Jurkat, Clone E6-1 (cell line): ENCODE measurements around the gene PINK1.
"Not testable (repeated sequence)": the region's sequence is repeated elsewhere in the genome, so short reads cannot be mapped to it uniquely, and the experiment has no call there.

Experiments used
- DNase-seq: peaks from one replicate; pipeline ENCODE4 v3.0.0-alpha.2; 2011; ENCODE audit warnings: low read depth, low spot score
- H3K4me3 ChIP-seq: 2 replicates; pipeline ENCODE4 v1.5.1; 2011; ENCODE audit warnings: mild to moderate bottlenecking, low read length, control low read depth, moderate library complexity

The PINK1 gene

GRCh38 chr1:20665726-20666125 lies 32.5 kb downstream of the PINK1 start:
- no peak for DNase-seq
- H3K4me3 ChIP-seq, result no peak overlapping the region

GRCh38 chr1:20666146-20666545 lies 32.9 kb downstream of the PINK1 start:
- DNase-seq, result no peak
- H3K4me3 ChIP-seq, result no peak overlapping the region

GRCh38 chr1:20666804-20667203 lies 33.5 kb downstream of the PINK1 start:
- peak; percentile 56 for DNase-seq
- H3K4me3 ChIP-seq, result no peak overlapping the region

DNA sequence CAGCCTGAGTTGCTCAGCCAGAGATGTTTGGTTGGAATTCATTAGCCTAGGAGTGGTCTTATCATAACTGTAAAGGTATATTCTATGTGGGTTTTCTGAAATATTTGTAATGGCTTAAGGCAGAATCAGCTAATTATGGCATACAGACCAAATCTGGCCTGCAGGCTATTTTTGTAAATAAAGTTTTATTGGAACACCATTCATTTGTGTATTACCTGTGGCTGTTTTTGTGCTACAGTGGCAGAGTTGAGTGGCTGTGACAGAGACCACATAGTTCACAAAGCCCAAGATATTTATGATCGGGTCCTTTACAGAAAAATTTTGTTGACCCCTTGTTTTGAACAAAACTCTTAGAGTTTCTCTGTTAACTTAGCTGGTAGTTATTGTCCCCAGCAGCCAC lies 35.3 kb downstream of the PINK1 start:
- H3K4me3 ChIP-seq, result no peak overlapping the region
- DNase-seq, result no peak

- DNase-seq, result no peak
Observed at GRCh38 chr1:20670936-20671335, 37.7 kb downstream of the PINK1 start.

GRCh38 chr1:20672265-20672632 lies 39.0 kb downstream of the PINK1 start:
- H3K4me3 ChIP-seq, result no peak overlapping the region
- DNase-seq, result no peak

More at GRCh38 chr1:20670936-20671335, 37.7 kb downstream of the PINK1 start:
- H3K4me3 ChIP-seq, result no peak overlapping the region

- not testable (repeated sequence) for DNase-seq, H3K4me3 ChIP-seq
Observed at GRCh38 chr1:20673626-20674025, 40.4 kb downstream of the PINK1 start.

DNA sequence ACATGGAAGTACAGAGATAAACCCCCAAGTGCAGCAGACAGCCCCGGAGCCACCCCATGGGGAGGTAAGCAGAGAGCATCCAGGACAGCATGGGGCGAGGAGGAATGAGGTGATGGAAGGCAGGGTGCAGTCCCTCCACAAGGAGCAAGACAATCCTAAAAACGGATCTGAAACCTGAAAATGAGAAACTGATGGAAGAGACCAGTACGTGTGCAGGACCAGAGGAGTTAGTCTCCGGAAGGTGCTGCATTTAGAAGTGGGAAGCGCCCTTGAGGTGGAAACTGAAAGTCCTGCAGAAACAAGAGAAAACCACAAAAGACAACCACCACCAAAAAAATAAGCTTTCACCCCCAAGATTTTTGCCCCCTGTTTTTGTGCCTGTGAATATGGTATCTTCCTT lies 45.3 kb downstream of the PINK1 start:
- no peak for DNase-seq
- H3K4me3 ChIP-seq, result no peak overlapping the region

- H3K4me3 ChIP-seq, result no peak overlapping the region
- DNase-seq, result no peak
Observed at GRCh38 chr1:20680269-20680668, 47.0 kb downstream of the PINK1 start.

- DNase-seq, result no peak
- H3K4me3 ChIP-seq, result no peak overlapping the region
Observed at GRCh38 chr1:20681999-20682398, 48.7 kb downstream of the PINK1 start.

GRCh38 chr1:20682571-20683236 lies 49.4 kb downstream of the PINK1 start:
- no peak overlapping the region for H3K4me3 ChIP-seq
- DNase-seq, result no peak

DNA sequence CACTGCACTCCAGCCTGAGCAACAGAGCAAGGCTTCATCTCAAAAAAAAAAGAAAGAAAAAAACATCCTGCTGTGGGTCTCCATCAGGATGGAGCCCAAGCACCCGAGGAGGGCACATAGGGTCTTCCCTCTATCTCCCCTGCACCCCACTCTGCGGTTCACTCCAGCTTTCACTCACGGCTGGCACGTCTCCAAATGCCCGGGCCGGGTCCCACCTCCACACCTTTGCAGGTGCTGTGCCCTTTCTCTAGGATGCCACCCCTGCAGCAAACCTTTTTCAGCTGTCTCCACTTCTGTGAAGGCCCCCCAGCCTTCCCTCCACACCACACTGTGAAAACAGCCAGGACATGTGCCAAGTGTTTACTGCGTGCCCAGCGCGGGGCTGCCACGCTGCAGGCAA lies 50.4 kb downstream of the PINK1 start:
- no peak for DNase-seq

DNA sequence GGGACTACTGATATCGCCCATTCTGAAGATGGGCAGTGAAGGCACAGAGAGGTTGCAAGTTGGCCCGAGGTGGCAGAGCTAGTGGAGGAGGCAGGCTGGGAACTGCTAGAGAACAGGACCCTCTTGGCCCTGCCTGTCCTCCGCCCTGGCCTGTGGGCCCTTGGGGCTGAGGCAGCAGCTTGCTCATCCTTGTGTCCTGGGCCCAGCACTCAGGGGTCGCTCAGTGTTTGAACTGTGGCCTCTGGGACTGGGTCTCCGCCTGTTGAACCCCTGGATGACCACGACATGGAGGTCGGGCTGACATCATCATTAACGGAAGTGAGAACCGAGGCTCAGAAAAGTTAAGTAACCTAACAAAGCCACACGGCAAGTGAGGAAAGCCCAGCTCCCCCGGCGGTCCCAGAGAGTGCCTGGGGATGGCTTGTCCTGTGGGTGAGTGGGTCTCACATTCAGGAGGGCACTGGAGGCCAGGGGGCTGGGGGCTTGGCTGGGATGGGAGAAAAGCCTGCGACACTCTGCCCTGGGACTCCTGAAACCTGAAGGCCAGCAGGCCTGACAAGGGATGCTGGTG lies 50.9 kb downstream of the PINK1 start:
- DNase-seq, result no peak
- H3K4me3 ChIP-seq, result no peak overlapping the region

More for the DNA sequence above, 50.4 kb downstream of the PINK1 start:
- H3K4me3 ChIP-seq, result no peak overlapping the region

DNA sequence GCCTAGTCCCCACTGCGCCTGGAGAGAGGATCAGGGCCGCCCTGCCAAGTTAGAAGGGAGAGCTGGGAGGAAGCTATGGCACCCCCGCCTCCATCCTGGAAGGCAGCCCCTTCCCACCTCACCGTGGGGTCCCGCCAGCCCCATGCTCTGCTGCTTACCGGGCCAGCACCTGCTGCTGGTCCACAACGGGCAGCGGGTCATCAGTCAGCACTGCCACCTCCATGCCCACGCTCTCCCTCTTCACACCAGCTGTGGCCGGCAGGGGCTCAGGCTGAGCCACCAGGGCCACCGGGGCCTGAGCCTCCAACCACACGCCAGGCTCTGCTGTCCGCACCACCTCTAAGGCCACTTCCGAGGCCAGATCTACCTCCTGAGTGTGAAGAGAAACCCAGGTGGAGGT lies 51.4 kb downstream of the PINK1 start:
- DNase-seq, result no peak
- H3K4me3 ChIP-seq, result no peak overlapping the region

DNA sequence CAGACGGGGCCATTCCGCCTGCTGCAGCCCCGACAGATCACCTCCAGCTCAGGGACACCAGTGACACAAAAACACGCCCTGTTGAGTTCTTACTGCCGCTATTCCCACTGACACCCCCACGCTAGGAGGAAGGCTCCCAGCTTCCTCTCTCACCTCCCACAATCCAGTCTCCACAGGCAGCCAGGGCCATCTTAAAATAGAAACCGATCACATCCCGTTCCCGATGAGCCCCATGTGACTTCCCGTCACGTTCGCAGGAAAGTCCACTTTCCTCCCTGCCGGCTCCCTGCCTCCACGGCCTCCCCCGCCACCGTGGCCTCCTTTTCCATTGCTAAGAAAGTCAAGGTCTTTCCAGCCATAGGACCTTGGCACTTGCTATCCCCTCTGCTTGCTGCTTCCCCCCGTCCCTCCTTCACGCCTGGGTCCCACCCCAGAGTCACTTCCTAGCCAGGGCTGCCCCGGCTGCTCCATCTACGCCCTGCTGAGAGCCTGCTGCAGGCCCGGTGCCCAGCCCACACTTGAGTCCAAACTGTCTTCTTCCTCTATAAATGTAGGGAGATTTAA lies 51.9 kb downstream of the PINK1 start:
- no peak overlapping the region for H3K4me3 ChIP-seq
- no peak for DNase-seq

GRCh38 chr1:20685741-20686140 lies 52.5 kb downstream of the PINK1 start:
- DNase-seq, result no peak
- no peak overlapping the region for H3K4me3 ChIP-seq

- H3K4me3 ChIP-seq, result no peak overlapping the region
- no peak for DNase-seq
Observed at GRCh38 chr1:20686883-20687725, 53.8 kb downstream of the PINK1 start.

DNA sequence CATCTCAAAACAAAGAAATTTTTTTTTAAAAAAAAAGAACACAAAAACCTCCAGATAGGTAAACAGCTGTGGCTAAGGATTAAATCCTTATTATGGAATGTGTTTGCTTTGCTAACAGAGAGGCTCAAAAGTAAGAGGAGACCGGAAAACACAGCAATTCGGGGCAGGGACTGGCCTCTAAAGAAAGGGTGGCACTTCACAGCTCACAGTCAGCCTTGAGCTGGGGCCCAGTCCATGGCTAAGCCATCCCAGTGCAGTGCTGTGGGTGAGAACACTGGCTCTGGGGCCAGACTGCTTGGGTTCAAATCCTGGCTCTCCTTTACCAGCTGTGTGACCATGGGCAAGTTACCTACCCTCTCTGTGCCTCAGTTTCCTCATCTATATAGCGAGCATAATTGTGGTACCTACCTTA lies 56.4 kb downstream of the PINK1 start:
- H3K4me3 ChIP-seq, result no peak overlapping the region
- DNase-seq, result no peak

GRCh38 chr1:20691872-20692271 lies 58.6 kb downstream of the PINK1 start:
- no peak overlapping the region for H3K4me3 ChIP-seq

GRCh38 chr1:20693623-20694022 lies 60.4 kb downstream of the PINK1 start:
- no peak overlapping the region for H3K4me3 ChIP-seq
- no peak for DNase-seq

More at GRCh38 chr1:20691872-20692271, 58.6 kb downstream of the PINK1 start:
- no peak for DNase-seq
